ENCODE measurements around the gene AP1AR. TPM values are rescaled to one million over a fixed set of nuclear protein-coding genes. Genes with fewer than 3 reads are reported as not detected.

The AP1AR gene
- total RNA-seq, 4 donors from 2014 or later: 15.0 to 20.4 (median 16.6) TPM

DNA sequence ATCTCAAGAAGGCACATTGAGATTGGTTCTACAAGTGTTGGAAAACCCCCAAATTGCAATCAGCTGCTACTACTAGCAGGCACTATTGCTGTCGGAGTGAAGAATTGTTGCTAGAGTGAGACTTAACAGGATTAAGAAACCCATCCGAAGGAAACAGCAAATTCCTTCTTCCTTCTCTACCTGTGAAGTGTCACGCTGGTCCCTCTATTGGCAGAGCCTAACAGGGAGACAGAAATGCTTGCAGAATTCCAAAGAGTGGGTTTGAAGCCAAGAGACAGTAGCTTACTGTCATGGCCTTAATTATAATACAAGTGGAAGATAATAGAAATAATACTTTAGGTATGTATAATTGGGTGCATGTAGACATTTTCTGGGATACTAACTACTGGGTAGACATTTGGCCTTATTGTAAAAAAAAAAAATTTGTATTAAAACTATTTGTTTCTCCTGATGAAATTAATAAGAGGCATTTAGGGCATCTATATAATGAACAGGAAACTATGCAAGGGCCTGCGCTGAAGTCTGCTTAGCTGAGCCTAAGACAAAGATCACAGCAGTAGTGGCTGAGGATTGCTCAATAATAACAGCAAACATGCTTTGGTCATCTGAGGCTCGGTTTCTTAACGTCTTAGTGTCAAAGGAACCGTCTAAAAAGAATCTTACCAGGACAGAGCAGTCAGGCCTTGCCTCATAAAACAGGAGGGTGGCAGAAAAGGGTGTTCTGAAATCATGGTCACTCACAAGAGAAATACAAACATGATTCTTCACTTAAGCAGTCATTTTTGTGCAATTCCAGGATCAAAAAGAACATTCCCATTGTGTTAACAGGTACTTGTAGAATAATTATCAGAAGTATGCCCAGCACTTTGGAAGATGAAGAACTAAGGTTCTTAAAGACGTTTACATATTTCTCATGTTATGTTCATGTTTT is 45.6 kb upstream of the AP1AR start:
- no peak overlapping the region for H3K27ac ChIP-seq
- H3K4me3 ChIP-seq (replicated peaks in 1 of 3): no peak overlapping the region
- intact Hi-C loops (cut with DNase I): no loop called here
- no peak for DNase-seq
- H3K4me1 ChIP-seq: no peaks in the 10 kb centered on the region
- no peaks in the 10 kb centered on the region for H3K36me3 ChIP-seq
- 73 to 77% methylated on average over 8 of the region's 8 CpGs for WGBS, 2 donors
- no peaks in the 10 kb centered on the region for H3K9me3 ChIP-seq
- H3K27me3 ChIP-seq: no peaks in the 10 kb centered on the region
- no peak for TF ChIP-seq POLR2A (IDR thresholded peaks at IDR 0.05)
- TF ChIP-seq, protein P1, sequence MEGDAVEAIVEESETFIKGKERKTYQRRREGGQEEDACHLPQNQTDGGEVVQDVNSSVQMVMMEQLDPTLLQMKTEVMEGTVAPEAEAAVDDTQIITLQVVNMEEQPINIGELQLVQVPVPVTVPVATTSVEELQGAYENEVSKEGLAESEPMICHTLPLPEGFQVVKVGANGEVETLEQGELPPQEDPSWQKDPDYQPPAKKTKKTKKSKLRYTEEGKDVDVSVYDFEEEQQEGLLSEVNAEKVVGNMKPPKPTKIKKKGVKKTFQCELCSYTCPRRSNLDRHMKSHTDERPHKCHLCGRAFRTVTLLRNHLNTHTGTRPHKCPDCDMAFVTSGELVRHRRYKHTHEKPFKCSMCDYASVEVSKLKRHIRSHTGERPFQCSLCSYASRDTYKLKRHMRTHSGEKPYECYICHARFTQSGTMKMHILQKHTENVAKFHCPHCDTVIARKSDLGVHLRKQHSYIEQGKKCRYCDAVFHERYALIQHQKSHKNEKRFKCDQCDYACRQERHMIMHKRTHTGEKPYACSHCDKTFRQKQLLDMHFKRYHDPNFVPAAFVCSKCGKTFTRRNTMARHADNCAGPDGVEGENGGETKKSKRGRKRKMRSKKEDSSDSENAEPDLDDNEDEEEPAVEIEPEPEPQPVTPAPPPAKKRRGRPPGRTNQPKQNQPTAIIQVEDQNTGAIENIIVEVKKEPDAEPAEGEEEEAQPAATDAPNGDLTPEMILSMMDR (IDR thresholded peaks at IDR 0.05): no peak

DNA sequence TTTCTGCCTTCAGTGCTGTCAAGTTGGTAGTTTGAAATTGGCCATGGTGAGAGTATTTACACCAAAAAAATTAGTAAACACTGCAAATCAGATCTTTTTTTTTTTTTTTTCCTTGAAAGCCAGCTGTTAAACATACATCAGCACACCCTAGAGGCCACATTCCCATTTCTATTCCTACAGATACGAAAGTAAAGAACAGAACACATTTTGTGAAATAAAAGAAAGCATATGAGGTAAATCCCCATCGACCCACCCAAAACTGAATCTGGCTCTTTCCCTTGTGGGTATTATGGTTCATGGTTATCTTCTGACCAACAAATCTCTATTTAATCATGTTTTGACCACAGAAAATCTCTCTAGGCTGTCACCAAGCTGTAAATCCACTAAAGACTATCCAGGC is 41.8 kb upstream of the AP1AR start:
- Histone ChIP-seq H3K27ac (no peak overlapping the region), H3K9me3 (no peaks in the 10 kb centered on the region), H3K4me3 (replicated peaks in 1 of 3) (no peak overlapping the region), H3K4me1 (no peaks in the 10 kb centered on the region), H3K36me3 (no peaks in the 10 kb centered on the region), H3K27me3 (no peaks in the 10 kb centered on the region)
- DNase-seq: no peak
- WGBS, 2 donors: 75% methylated on average over 2 of the region's 2 CpGs
- intact Hi-C loops (cut with DNase I): no loop called here
- TF ChIP-seq POLR2A (IDR thresholded peaks at IDR 0.05): no peak
- TF ChIP-seq, protein P1 (IDR thresholded peaks at IDR 0.05): no peak

DNA sequence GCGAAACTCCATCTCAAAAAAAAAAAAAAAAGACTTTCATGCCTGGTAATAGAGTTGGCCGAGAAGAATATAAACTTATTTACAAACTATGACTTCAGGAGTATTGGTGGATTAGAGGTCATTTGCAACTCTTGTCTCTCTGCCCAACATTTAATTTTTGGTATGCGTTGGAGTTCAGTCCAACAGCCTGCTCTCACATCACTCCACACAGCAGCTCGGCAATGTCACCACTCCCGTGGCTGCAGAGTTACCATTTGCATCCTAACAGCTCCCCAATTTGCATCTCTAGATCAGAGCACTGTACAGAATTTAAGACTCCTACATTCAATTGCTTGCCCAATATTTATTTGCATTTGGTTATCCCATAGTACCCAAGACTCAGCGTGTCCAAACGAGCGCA is 40.9 kb upstream of the AP1AR start:
- H3K4me3 ChIP-seq (replicated peaks in 1 of 3): no peak overlapping the region
- H3K9me3 ChIP-seq: no peaks in the 10 kb centered on the region
- TF ChIP-seq, protein P1 (IDR thresholded peaks at IDR 0.05): no peak
- TF ChIP-seq POLR2A (IDR thresholded peaks at IDR 0.05): no peak
- intact Hi-C loops (cut with DNase I): no loop called here
- no peaks in the 10 kb centered on the region for H3K36me3 ChIP-seq
- no peaks in the 10 kb centered on the region for H3K4me1 ChIP-seq
- 94 to 95% methylated on average over 8 of the region's 8 CpGs for WGBS, 2 donors
- no peaks in the 10 kb centered on the region for H3K27me3 ChIP-seq
- DNase-seq: no peak
- H3K27ac ChIP-seq: no peak overlapping the region

DNA sequence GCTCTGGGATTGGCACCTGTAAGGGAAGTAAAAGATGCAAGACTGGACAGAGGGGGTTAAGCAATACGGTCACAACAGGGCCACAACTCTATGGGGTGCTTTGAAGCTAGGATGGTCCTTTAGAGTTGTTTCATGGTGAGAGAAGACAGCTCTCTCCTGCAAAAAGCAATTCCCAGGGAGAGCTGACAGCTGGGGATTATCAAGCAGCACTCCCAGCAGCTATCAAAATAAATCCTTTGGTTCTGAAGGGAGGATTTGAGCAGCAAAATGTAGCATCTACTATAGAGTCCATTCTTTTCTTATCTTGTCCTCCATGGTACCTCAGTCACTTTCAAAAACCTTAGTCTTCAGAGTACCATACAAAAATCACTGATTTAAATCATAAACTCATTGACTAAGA is 35.1 kb upstream of the AP1AR start:
- no peak for DNase-seq
- Histone ChIP-seq H3K4me3 (replicated peaks in 1 of 3) (no peak overlapping the region), H3K27ac (no peak overlapping the region), H3K9me3 (no peaks in the 10 kb centered on the region), H3K4me1 (no peaks in the 10 kb centered on the region), H3K27me3 (no peaks in the 10 kb centered on the region), H3K36me3 (no peaks in the 10 kb centered on the region)
- TF ChIP-seq, protein P1 (IDR thresholded peaks at IDR 0.05): no peak
- TF ChIP-seq POLR2A (IDR thresholded peaks at IDR 0.05): no peak
- intact Hi-C loops (cut with DNase I): no loop called here
- 61 to 83% methylated on average over 1 of the region's 1 CpG for WGBS, 2 donors

DNA sequence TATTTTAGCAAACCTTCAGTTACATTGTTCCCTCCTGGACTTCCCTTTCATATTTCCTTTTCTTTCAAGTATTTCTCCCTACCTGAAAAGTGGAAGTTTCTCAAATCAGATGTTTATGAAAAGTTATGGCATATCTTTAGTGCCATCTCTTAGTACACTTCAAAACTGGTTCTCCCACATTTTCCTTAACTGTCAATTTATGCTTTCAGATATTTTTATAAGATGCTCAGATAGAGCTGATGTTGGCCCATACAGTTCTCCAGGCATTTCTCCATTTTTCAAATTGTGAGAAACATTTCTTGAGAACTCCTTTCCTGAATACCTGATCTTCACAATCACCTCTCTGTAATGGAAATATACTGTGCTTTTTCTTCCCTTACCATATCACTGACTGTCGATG is 32.5 kb upstream of the AP1AR start:
- TF ChIP-seq, protein P1 (IDR thresholded peaks at IDR 0.05): no peak
- no peak for TF ChIP-seq POLR2A (IDR thresholded peaks at IDR 0.05)

More for the DNA sequence above, 32.5 kb upstream of the AP1AR start:
- WGBS, 2 donors: 82 to 88% methylated on average over 1 of the region's 1 CpG
- Histone ChIP-seq H3K27me3 (no peaks in the 10 kb centered on the region), H3K4me3 (replicated peaks in 1 of 3) (no peak overlapping the region), H3K27ac (no peak overlapping the region), H3K4me1 (no peaks in the 10 kb centered on the region), H3K9me3 (no peaks in the 10 kb centered on the region), H3K36me3 (no peaks in the 10 kb centered on the region)
- DNase-seq: no peak
- intact Hi-C loops (cut with DNase I): no loop called here
